LNCaP clone FGC (cell line): Measurements from ENCODE around the gene EIF1AY.
"Not testable (repeated sequence)": the region's sequence is repeated elsewhere in the genome, so short reads cannot be mapped to it uniquely, and the experiment has no call there.

Source experiments
- DNase-seq: peaks from one replicate; pipeline ENCODE4 v3.0.0-alpha.2; 2011; ENCODE audit warnings: low read depth
- H3K4me3 ChIP-seq: 2 replicates; pipeline ENCODE4 v1.5.1; 2011; ENCODE audit warnings: mild to moderate bottlenecking, low read depth, low read length, control low read depth
- TF ChIP-seq, protein P1 (sequence below): IDR thresholded peaks from 2 replicates; pipeline ENCODE4 v1.5.1; 2012; ENCODE audit warnings: mild to moderate bottlenecking; ENCODE audit not compliant: control insufficient read depth, insufficient read depth; ENCODE audit errors: extremely low read depth

The EIF1AY gene

DNA sequence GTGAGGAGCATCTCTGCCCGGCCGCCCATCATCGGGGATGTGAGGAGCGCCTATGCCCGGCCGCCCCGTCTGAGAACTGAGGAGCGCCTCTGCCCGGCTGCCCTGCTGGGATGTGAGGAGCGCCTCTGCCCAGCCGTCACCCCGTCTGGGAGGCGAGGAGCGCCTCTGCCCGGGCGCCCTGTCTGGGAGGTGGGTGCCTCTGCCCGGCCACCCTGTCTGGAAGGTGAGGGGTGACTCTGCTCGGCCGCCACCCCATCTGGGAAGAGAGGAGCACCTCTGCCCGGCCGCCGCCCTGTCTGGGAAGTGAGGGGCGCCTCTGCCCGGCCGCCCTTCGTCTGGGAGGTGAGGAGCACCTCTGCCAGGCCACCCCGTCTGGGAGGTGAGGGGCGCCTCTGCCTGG, 23.7 kb upstream of the EIF1AY start:
- DNase-seq, result no peak
- H3K4me3 ChIP-seq, result no peak overlapping the region
- TF ChIP-seq, protein P1, sequence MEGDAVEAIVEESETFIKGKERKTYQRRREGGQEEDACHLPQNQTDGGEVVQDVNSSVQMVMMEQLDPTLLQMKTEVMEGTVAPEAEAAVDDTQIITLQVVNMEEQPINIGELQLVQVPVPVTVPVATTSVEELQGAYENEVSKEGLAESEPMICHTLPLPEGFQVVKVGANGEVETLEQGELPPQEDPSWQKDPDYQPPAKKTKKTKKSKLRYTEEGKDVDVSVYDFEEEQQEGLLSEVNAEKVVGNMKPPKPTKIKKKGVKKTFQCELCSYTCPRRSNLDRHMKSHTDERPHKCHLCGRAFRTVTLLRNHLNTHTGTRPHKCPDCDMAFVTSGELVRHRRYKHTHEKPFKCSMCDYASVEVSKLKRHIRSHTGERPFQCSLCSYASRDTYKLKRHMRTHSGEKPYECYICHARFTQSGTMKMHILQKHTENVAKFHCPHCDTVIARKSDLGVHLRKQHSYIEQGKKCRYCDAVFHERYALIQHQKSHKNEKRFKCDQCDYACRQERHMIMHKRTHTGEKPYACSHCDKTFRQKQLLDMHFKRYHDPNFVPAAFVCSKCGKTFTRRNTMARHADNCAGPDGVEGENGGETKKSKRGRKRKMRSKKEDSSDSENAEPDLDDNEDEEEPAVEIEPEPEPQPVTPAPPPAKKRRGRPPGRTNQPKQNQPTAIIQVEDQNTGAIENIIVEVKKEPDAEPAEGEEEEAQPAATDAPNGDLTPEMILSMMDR, result no peak

DNA sequence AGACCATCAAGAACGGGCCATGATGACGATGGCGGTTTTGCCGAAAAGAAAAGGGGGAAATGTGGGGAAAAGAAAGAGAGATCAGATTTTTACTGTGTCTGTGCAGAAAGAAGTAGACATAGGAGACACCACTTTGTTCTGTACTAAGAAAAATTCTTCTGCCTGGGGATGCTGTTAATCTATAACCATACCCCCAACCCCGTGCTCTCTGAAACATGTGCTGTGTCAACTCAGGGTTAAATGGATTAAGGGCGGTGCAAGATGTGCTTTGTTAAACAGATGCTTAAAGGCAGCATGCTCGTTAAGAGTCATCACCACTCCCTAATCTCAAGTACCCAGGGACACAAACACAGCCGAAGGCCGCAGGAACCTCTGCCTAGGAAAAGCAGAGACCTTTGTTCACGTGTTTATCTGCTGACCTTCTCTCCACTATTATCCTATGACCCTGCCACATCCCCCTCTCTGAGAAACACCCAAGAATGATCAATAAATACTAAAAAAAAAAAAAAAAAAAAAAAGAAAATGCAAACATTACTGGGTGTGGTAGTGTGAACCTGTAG, 22.7 kb upstream of the EIF1AY start:
- not testable (repeated sequence) for DNase-seq, H3K4me3 ChIP-seq

DNA sequence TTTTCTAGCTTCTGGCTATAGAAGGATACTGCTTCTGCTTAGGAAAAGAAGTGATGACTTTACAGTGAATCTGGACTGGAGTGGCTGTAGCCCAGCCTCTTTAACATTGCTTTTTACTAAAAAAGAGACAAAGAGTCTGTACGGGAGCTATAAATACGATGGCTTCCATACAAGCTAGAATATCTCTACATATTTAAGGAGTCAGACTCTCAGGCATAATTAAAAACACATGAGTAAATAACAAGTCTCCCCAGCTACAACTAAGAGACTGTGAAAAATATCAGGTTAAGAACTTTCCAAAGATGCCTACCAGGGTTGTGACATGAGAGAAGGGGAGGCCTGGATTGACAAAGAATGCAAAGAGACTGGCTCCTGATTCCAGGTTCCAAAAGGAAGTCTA, 19.8 kb upstream of the EIF1AY start:
- no peak overlapping the region for H3K4me3 ChIP-seq
- DNase-seq, result no peak
- TF ChIP-seq, protein P1, result no peak

DNA sequence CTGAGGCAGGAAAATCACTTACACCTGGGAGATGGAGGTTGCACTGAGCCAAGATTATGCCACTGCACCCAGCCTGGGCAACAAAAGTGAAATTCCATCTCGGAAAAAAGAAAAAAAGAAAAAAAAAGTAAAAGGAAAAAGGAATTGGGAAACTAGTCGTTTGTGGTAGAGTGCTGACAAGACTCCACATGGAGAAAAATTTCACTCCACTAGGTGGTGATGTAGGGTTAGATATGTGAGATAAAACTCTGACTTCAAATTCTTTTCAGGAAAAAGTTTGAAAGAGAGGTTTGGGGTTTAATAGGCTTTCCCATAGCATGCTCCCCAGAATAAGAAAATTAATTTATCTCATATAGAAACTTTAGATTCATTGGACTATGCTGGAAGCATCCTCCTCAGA, 16.9 kb upstream of the EIF1AY start:
- DNase-seq, result no peak
- TF ChIP-seq, protein P1, result peak; percentile 37
- H3K4me3 ChIP-seq, result no peak overlapping the region

DNA sequence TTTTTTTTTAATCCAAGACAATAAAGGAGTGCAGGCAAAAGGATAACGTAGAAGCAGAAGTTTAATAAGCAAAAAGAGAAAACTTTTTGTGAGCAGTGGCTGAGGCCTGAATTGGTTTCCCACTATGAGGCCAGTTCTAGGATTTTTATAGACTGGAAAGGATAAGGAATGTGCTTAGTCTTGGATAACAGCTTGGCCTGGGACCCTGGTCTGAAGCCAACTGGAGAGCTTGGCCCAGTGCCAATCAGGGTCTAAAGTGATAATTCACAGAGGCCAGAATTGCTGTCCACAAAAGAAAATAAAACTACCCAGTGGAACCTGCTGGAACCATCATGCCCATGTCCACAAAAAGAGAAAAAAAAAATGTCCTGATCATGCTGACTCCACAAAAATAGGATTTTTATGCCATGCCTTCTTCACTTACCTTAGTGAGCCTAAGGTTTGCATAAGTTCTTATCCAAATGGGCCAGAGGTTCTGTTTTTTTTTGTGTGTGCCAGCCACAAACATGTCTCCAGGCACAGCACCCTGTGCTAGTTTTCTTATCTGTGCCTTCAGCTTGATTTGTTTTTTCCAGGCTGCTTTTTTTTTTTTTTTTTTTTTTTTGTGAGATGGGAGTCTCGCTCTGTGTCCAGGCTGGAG, 15.6 kb upstream of the EIF1AY start:
- DNase-seq, result no peak
- no peak overlapping the region for H3K4me3 ChIP-seq
- TF ChIP-seq, protein P1, result no peak

DNA sequence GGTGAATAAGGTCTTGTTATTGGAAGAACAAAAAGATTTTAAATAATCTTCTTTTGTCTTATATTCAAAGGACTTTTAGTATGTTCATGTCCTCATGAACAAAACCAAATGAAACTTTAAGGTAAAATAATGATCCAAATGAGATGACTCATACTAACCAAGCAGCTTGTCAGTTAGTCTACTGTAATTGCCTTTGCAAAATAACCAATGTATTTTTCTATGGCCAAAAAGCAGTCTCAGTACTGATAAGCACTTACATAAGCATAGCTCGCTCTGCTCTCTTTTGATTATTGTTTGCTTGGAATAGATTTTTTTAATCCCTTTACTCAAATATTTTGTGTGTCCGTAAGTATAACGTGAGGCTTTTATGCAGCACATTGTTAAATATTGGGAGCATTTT, 4.3 kb upstream of the EIF1AY start:
- DNase-seq, result no peak
- no peak overlapping the region for H3K4me3 ChIP-seq
- TF ChIP-seq, protein P1, result no peak

DNA sequence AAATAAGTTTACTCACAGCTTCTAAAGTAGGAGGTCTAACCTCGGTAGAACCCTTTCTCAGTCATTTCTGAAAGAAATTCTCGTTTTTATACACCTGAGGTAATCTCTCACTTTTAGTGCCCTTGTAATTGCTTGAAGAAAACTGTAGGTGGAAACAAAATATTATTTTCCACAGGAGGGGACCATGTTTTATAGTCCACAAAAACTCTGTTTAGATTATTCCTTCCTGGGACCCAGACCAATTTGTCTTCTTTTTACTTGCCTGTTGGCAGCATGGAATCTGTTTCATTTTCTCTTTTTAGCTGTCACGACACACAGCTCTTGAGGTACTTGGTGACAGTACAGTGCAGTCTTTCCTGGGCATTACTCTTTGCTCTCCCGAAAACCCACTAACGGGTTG, 930 bp downstream of the EIF1AY start:
- DNase-seq, result no peak
- H3K4me3 ChIP-seq, result peak overlapping the region; percentile 87

More for the DNA sequence above, 930 bp downstream of the EIF1AY start:
- TF ChIP-seq, protein P1, result 0 out of 2 replicates have a peak, but pooled peaks have one; percentile 6
